HG03342 (cell line): Measurements from ENCODE around the gene FSTL1.

ENCODE experiments used
- ATAC-seq: cut with Tn5 transposase; IDR thresholded peaks from one replicate; pipeline ENCODE4 v1.9.1; 2021; ENCODE audit warnings: mild to moderate bottlenecking, moderate library complexity; ENCODE audit not compliant: unreplicated experiment

Gene FSTL1

GRCh38 chr3:120440762-120441161 is 10.0 kb downstream of the FSTL1 start:
- no peak for ATAC-seq

- no peak for ATAC-seq
These were observed 10.6 kb downstream of the FSTL1 start for GRCh38 chr3:120440001-120440703.

- no peak for ATAC-seq
These were observed 12.0 kb downstream of the FSTL1 start for GRCh38 chr3:120438665-120439370.

- ATAC-seq: no peak
These were observed 12.6 kb downstream of the FSTL1 start for GRCh38 chr3:120438216-120438615.

GRCh38 chr3:120437559-120437958 is 13.2 kb downstream of the FSTL1 start:
- ATAC-seq: no peak

GRCh38 chr3:120436523-120437050 is 14.2 kb downstream of the FSTL1 start:
- ATAC-seq: no peak

- no peak for ATAC-seq
These were observed 15.2 kb downstream of the FSTL1 start for GRCh38 chr3:120435621-120436020.

- no peak for ATAC-seq
These were observed 17.0 kb downstream of the FSTL1 start for GRCh38 chr3:120433662-120434331.

GRCh38 chr3:120432150-120432860 is 18.5 kb downstream of the FSTL1 start:
- ATAC-seq: no peak

GRCh38 chr3:120429921-120430361 is 20.9 kb downstream of the FSTL1 start:
- no peak for ATAC-seq

GRCh38 chr3:120428924-120429323 is 21.9 kb downstream of the FSTL1 start:
- no peak for ATAC-seq

- ATAC-seq: no peak
These were observed 23.6 kb downstream of the FSTL1 start for GRCh38 chr3:120427201-120427600.

GRCh38 chr3:120425572-120426250 is 25.1 kb downstream of the FSTL1 start:
- no peak for ATAC-seq

- no peak for ATAC-seq
These were observed 25.7 kb downstream of the FSTL1 start for GRCh38 chr3:120424976-120425570.

- no peak for ATAC-seq
These were observed 26.3 kb downstream of the FSTL1 start for GRCh38 chr3:120424506-120424905.

GRCh38 chr3:120423432-120423831 is 27.4 kb downstream of the FSTL1 start:
- no peak for ATAC-seq

GRCh38 chr3:120421926-120422325 is 28.9 kb downstream of the FSTL1 start:
- no peak for ATAC-seq

- no peak for ATAC-seq
These were observed 29.8 kb downstream of the FSTL1 start for GRCh38 chr3:120420928-120421551.

GRCh38 chr3:120420360-120420759 is 30.4 kb downstream of the FSTL1 start:
- no peak for ATAC-seq

- no peak for ATAC-seq
These were observed 31.0 kb downstream of the FSTL1 start for GRCh38 chr3:120419797-120420196.
